GM12878 (cell line): Measurements from ENCODE around the gene WDSUB1. TPM values are rescaled to one million over a fixed set of nuclear protein-coding genes. Genes with fewer than 3 reads are reported as not detected.

Experiments
- BACH1 ChIP-seq: fragments of 450-650 bp; IDR thresholded peaks from 2 replicates; pipeline ENCODE4 v1.6.1; 2017; ENCODE audit warnings: mild to moderate bottlenecking, borderline replicate concordance
- BRCA1 ChIP-seq: IDR thresholded peaks from 2 replicates; pipeline ENCODE4 v1.6.1; 2011; ENCODE audit warnings: low read depth, low read length, improper control_type of control experiment
- CTCF ChIP-seq, 3 experiments: IDR thresholded peaks in 2 of 3; conservative IDR thresholded peaks in 1 of 3; 2 replicates each; pipeline ENCODE4 v1.5.1; 2011; ENCODE audit warnings: low read depth in 3 of 3, low read length in 3 of 3, mild to moderate bottlenecking in 3 of 3, control low read depth in 2 of 3, moderate library complexity in 2 of 3, inconsistent platforms in 1 of 3, mixed read lengths in 1 of 3; ENCODE audit not compliant: control insufficient read depth in 2 of 3, insufficient read depth in 1 of 3; ENCODE audit errors: extremely low read depth in 1 of 3
- ETV6 ChIP-seq, 2 experiments: fragments of 450-650 bp in 1 of 2; IDR thresholded peaks in 1 of 2; conservative IDR thresholded peaks in 1 of 2; 2 replicates each; pipeline ENCODE4 v1.6.1; 2014; ENCODE audit warnings: antibody characterized with exemption in 1 of 2, borderline replicate concordance in 1 of 2, low read depth in 1 of 2, mild to moderate bottlenecking in 1 of 2, moderate library complexity in 1 of 2
- GABPA ChIP-seq: IDR thresholded peaks from 2 replicates; pipeline ENCODE4 v1.6.1; 2014; ENCODE audit warnings: antibody characterized with exemption, low read depth, mild to moderate bottlenecking, inconsistent platforms
- MEF2B ChIP-seq: fragments of 450-650 bp; IDR thresholded peaks from 2 replicates; pipeline ENCODE4 v1.6.1; 2018; ENCODE audit warnings: mild to moderate bottlenecking, moderate library complexity; ENCODE audit not compliant: partially characterized antibody, poor library complexity, severe bottlenecking
- NFYB ChIP-seq: IDR thresholded peaks from 2 replicates; pipeline ENCODE4 v1.6.1; 2011; ENCODE audit warnings: low read depth, mild to moderate bottlenecking, low read length, improper control_type of control experiment, moderate library complexity; ENCODE audit not compliant: insufficient read depth
- NKRF ChIP-seq: fragments of 450-650 bp; conservative IDR thresholded peaks from 2 replicates; pipeline ENCODE4 v1.6.1; 2017; ENCODE audit warnings: mild to moderate bottlenecking, moderate library complexity
- RELB ChIP-seq: fragments of 450-650 bp; IDR thresholded peaks from 2 replicates; pipeline ENCODE4 v1.6.1; 2017; ENCODE audit warnings: low read depth, mild to moderate bottlenecking, moderate library complexity
- SIN3A ChIP-seq: IDR thresholded peaks from 2 replicates; pipeline ENCODE4 v1.6.1; 2012; ENCODE audit warnings: low read depth, low read length, improper control_type of control experiment
- SRF ChIP-seq, 2 experiments: IDR thresholded peaks; 2 replicates each; pipeline ENCODE4 v1.6.1; 2011; ENCODE audit warnings: low read depth in 2 of 2, low read length in 2 of 2, mild to moderate bottlenecking in 1 of 2, moderate library complexity in 1 of 2
- TARDBP ChIP-seq: IDR thresholded peaks from 2 replicates; pipeline ENCODE4 v1.6.1; 2016; ENCODE audit warnings: borderline replicate concordance
- TBL1XR1 ChIP-seq: IDR thresholded peaks from 2 replicates; pipeline ENCODE4 v1.6.1; 2012; ENCODE audit warnings: low read depth, low read length, improper control_type of control experiment
- ZBTB40 ChIP-seq: fragments of 450-650 bp; IDR thresholded peaks from 2 replicates; pipeline ENCODE4 v1.6.1; 2016; ENCODE audit warnings: mild to moderate bottlenecking, moderate library complexity, borderline replicate concordance
- ZNF217 ChIP-seq: fragments of 450-650 bp; IDR thresholded peaks from 2 replicates; pipeline ENCODE4 v1.6.1; 2017; ENCODE audit warnings: antibody characterized with exemption, mild to moderate bottlenecking
- polyA plus RNA-seq, 11 experiments: library from polyadenylated mRNA; depleted of rRNA in 4 of 11; unstranded in 6 of 11; stranded (reverse) in 5 of 11; fragments of >200 nt; fragmentation: Nextera tagmentation in 4 of 11; fragmentation: Illumina TruSeq in 1 of 11; extraction: Ambion mirVana in 4 of 11; extraction: Trizol in 1 of 11; gene quantifications; 1 replicate in 1 of 11; 2 replicates in 10 of 11; pipeline versions ENCODE4 v1.2.1 to v1.2.3, GENCODE V29; 2011 to 2016; ENCODE audit warnings: inconsistent platforms in 2 of 11, missing spikeins in 2 of 11, low read depth in 1 of 11
- total RNA-seq, 4 experiments: library from RNA; depleted of rRNA in 3 of 4; stranded (reverse); fragments of >200 nt in 3 of 4; fragmentation: Illumina TruSeq in 1 of 4; extraction: Trizol in 1 of 4; gene quantifications; 2 replicates each; pipeline versions ENCODE4 v1.2.1 to v1.2.3, GENCODE V29; 2013 to 2021

Gene WDSUB1
- total and polyA plus RNA-seq, 10 of the 15 experiments (the other 5 are each of a cell fraction or from before 2014, with no cell fraction given), result 4.4 to 12.7 (median 7.6) TPM

- TF ChIP-seq ZNF217, result no peak
- no peak for TF ChIP-seq NFYB
- TF ChIP-seq GABPA, result no peak
- no peak for TF ChIP-seq TBL1XR1
- TF ChIP-seq SIN3A, result no peak
- TF ChIP-seq BRCA1, result no peak
- no peak for TF ChIP-seq MEF2B
- no peak for TF ChIP-seq NKRF
- TF ChIP-seq RELB, result peak; percentile 23; the same call in 1 of the 2 replicates
- no peak for TF ChIP-seq BACH1
- TF ChIP-seq TARDBP, result no peak
- no peak for TF ChIP-seq ETV6 (conservative IDR thresholded peaks at IDR 0.05 in 1 of 2, IDR thresholded peaks at IDR 0.05 in 1 of 2; ENCODE audit: borderline replicate concordance in 1 of 2, low read depth in 1 of 2)
- TF ChIP-seq ZBTB40, result no peak
- no peak for TF ChIP-seq SRF (IDR thresholded peaks at IDR 0.05; ENCODE audit: low read depth in 2 of 2, low read length in 2 of 2)
- no peak for TF ChIP-seq CTCF (IDR thresholded peaks at IDR 0.05 in 2 of 3, conservative IDR thresholded peaks at IDR 0.05 in 1 of 3; ENCODE audit: control insufficient read depth in 2 of 3, extremely low read depth in 1 of 3, insufficient read depth in 1 of 3, low read depth in 3 of 3, low read length in 3 of 3)
Measured at GRCh38 chr2:159286709-159287441, 372 bp upstream of the WDSUB1 start (continued).
